ENCODE measurements around the gene NDST1. TPM values are rescaled to one million over a fixed set of nuclear protein-coding genes. Genes with fewer than 3 reads are reported as not detected.
A peak's percentile ranks its signal among the peaks of the same experiment; 100 is the strongest.

NDST1 gene
- polyA plus RNA-seq, 1 donor, result 45.4 TPM

- DNase-seq, result no peak
- Histone ChIP-seq H3K9me3 (ENCODE audit: control insufficient read depth, low read depth, low read length) (no peaks in the 10 kb centered on the region), H3K27ac (ENCODE audit: low read length) (peak overlapping the region; percentile 90), H3K4me1 (ENCODE audit: control insufficient read depth, insufficient read depth, low read length) (peaks cover 42% of the 10 kb centered on the region), H3K4me3 (ENCODE audit: low read length) (no peak overlapping the region), H3K27me3 (ENCODE audit: control insufficient read depth, insufficient read depth, low read length) (no peaks in the 10 kb centered on the region), H3K36me3 (ENCODE audit: control insufficient read depth, insufficient read depth, low read length) (peaks cover 23% of the 10 kb centered on the region)
- no CpG with 5 or more reads among the region's 9 CpGs for WGBS (ENCODE audit: insufficient coverage, low lambda C conversion rate)
Observed at GRCh38 chr5:150489360-150490295, 18.3 kb upstream of the NDST1 start.

GRCh38 chr5:150490296-150490669 is 17.6 kb upstream of the NDST1 start:
- WGBS (ENCODE audit: insufficient coverage, low lambda C conversion rate), result no CpG with 5 or more reads among the region's 2 CpGs
- no peak overlapping the region for H3K4me3 ChIP-seq (ENCODE audit: low read length)

GRCh38 chr5:150490754-150491153 is 17.2 kb upstream of the NDST1 start:
- H3K36me3 ChIP-seq (ENCODE audit: control insufficient read depth, insufficient read depth, low read length), result peaks cover 25% of the 10 kb centered on the region
- no peak for DNase-seq
- no peaks in the 10 kb centered on the region for H3K9me3 ChIP-seq (ENCODE audit: control insufficient read depth, low read depth, low read length)
- no peak overlapping the region for H3K27ac ChIP-seq (ENCODE audit: low read length)
- H3K4me3 ChIP-seq (ENCODE audit: low read length), result no peak overlapping the region
- peaks cover 42% of the 10 kb centered on the region for H3K4me1 ChIP-seq (ENCODE audit: control insufficient read depth, insufficient read depth, low read length)
- WGBS (ENCODE audit: insufficient coverage, low lambda C conversion rate), result no CpG with 5 or more reads among the region's 1 CpG
- H3K27me3 ChIP-seq (ENCODE audit: control insufficient read depth, insufficient read depth, low read length), result no peaks in the 10 kb centered on the region

More at GRCh38 chr5:150490296-150490669, 17.6 kb upstream of the NDST1 start:
- no peaks in the 10 kb centered on the region for H3K27me3 ChIP-seq (ENCODE audit: control insufficient read depth, insufficient read depth, low read length)
- peaks cover 42% of the 10 kb centered on the region for H3K4me1 ChIP-seq (ENCODE audit: control insufficient read depth, insufficient read depth, low read length)
- DNase-seq, result no peak
- no peaks in the 10 kb centered on the region for H3K9me3 ChIP-seq (ENCODE audit: control insufficient read depth, low read depth, low read length)
- peaks cover 23% of the 10 kb centered on the region for H3K36me3 ChIP-seq (ENCODE audit: control insufficient read depth, insufficient read depth, low read length)
- H3K27ac ChIP-seq (ENCODE audit: low read length), result no peak overlapping the region

- Histone ChIP-seq H3K36me3 (ENCODE audit: control insufficient read depth, insufficient read depth, low read length) (peaks cover 30% of the 10 kb centered on the region), H3K9me3 (ENCODE audit: control insufficient read depth, low read depth, low read length) (no peaks in the 10 kb centered on the region), H3K4me3 (ENCODE audit: low read length) (no peak overlapping the region), H3K27me3 (ENCODE audit: control insufficient read depth, insufficient read depth, low read length) (no peaks in the 10 kb centered on the region), H3K27ac (ENCODE audit: low read length) (no peak overlapping the region), H3K4me1 (ENCODE audit: control insufficient read depth, insufficient read depth, low read length) (peaks cover 41% of the 10 kb centered on the region)
- no peak for DNase-seq
- no CpG with 5 or more reads among the region's 4 CpGs for WGBS (ENCODE audit: insufficient coverage, low lambda C conversion rate)
Observed at GRCh38 chr5:150491876-150492275, 16.1 kb upstream of the NDST1 start.

GRCh38 chr5:150492621-150493020 is 15.3 kb upstream of the NDST1 start:
- H3K4me3 ChIP-seq (ENCODE audit: low read length), result no peak overlapping the region
- H3K27me3 ChIP-seq (ENCODE audit: control insufficient read depth, insufficient read depth, low read length), result no peaks in the 10 kb centered on the region
- no peaks in the 10 kb centered on the region for H3K9me3 ChIP-seq (ENCODE audit: control insufficient read depth, low read depth, low read length)
- peaks cover 38% of the 10 kb centered on the region for H3K4me1 ChIP-seq (ENCODE audit: control insufficient read depth, insufficient read depth, low read length)
- peaks cover 30% of the 10 kb centered on the region for H3K36me3 ChIP-seq (ENCODE audit: control insufficient read depth, insufficient read depth, low read length)
- no peak for DNase-seq
- WGBS (ENCODE audit: insufficient coverage, low lambda C conversion rate), result no CpG with 5 or more reads among the region's 6 CpGs
- no peak overlapping the region for H3K27ac ChIP-seq (ENCODE audit: low read length)

DNA sequence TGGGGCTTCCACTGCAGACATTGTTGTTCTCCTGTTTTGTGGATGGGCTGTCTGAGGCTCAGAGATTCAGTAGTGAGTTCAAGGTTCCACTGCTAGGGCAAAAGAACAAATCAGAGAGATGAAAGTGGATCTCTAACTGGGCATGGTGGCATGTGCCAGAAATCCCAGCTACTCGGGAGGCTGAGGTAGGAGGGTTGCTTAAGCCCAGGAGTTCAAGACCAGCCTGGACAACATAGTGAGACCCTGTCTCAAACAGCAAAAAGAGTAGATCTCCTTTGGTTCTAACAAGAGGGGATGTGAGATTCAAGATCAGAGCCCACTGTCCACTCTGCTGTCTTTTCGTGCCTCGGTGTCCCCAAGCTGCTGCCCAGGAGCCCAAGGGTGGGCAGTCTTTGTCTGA is 11.8 kb upstream of the NDST1 start:
- DNase-seq, result no peak
- no CpG with 5 or more reads among the region's 3 CpGs for WGBS (ENCODE audit: insufficient coverage, low lambda C conversion rate)
- Histone ChIP-seq H3K4me3 (ENCODE audit: low read length) (no peak overlapping the region), H3K27ac (ENCODE audit: low read length) (no peak overlapping the region), H3K4me1 (ENCODE audit: control insufficient read depth, insufficient read depth, low read length) (peaks cover 32% of the 10 kb centered on the region), H3K36me3 (ENCODE audit: control insufficient read depth, insufficient read depth, low read length) (peaks cover 38% of the 10 kb centered on the region), H3K27me3 (ENCODE audit: control insufficient read depth, insufficient read depth, low read length) (no peaks in the 10 kb centered on the region), H3K9me3 (ENCODE audit: control insufficient read depth, low read depth, low read length) (no peaks in the 10 kb centered on the region)

DNA sequence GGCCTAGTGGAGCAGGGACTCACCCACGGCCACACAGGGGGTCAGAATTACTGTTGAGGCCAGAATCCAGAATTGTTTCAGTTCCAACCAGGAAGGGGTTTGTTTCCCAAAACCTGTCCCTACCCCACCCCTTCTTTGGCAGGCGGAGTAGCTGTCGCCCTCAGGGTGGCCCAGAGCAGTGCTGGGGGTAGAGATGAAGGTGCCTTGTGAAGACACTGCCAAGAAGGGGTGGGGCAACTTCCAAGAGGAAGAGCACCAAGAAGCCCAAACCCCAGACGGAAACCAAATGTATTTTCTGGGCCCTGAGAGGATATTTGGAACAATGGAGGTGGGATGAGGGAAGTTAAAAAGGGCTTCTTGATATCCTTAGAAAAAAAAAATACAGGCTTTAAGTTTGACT is 11.4 kb upstream of the NDST1 start:
- no peak for DNase-seq
- Histone ChIP-seq H3K27ac (ENCODE audit: low read length) (no peak overlapping the region), H3K4me3 (ENCODE audit: low read length) (no peak overlapping the region), H3K9me3 (ENCODE audit: control insufficient read depth, low read depth, low read length) (no peaks in the 10 kb centered on the region), H3K36me3 (ENCODE audit: control insufficient read depth, insufficient read depth, low read length) (peaks cover 41% of the 10 kb centered on the region), H3K4me1 (ENCODE audit: control insufficient read depth, insufficient read depth, low read length) (peaks cover 28% of the 10 kb centered on the region), H3K27me3 (ENCODE audit: control insufficient read depth, insufficient read depth, low read length) (no peaks in the 10 kb centered on the region)
- WGBS (ENCODE audit: insufficient coverage, low lambda C conversion rate), result no CpG with 5 or more reads among the region's 4 CpGs

DNA sequence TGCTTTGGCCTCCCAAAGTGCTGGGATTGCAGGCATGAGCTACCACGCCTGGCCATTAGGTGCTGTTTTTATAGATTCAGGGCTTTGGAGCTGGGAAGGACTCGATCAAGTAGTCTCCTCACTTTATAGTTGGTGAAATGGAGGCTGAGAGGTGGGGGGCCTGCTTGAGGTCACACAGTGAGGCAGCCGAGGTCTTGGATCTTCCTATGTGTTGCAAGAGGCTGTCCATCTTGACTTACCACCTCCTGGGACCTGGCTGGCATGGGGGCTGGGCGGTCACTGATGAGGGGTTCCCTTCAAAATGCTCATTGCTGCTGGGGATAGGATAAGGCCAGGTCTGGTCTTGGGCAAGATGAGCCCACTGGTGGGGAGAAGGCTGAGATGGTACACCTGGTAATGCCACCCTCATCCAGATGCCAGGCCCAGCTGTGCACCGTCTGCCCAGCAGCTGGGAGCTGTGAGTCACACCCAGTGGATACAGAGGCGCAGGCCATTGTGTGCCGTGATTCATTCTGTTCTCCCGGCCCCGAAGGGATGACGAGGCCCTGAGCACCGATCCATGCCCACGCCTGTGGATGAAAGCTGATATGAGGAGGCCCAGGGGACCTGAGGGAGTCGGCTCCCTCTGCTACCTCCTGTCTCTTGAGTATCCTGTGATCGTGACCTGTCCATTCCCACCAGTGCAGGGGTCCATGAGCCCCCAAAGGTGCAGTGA is 10.5 kb upstream of the NDST1 start:
- peak; percentile 48 to 69 for DNase-seq
- H3K4me1 ChIP-seq (ENCODE audit: control insufficient read depth, insufficient read depth, low read length), result peaks cover 25% of the 10 kb centered on the region

GRCh38 chr5:150497989-150498317 is 10.0 kb upstream of the NDST1 start:
- Histone ChIP-seq H3K27ac (ENCODE audit: low read length) (peak overlapping the region; percentile 2), H3K36me3 (ENCODE audit: control insufficient read depth, insufficient read depth, low read length) (peaks cover 29% of the 10 kb centered on the region), H3K4me3 (ENCODE audit: low read length) (no peak overlapping the region), H3K4me1 (ENCODE audit: control insufficient read depth, insufficient read depth, low read length) (peaks cover 25% of the 10 kb centered on the region), H3K27me3 (ENCODE audit: control insufficient read depth, insufficient read depth, low read length) (no peaks in the 10 kb centered on the region), H3K9me3 (ENCODE audit: control insufficient read depth, low read depth, low read length) (no peaks in the 10 kb centered on the region)
- no peak for DNase-seq
- WGBS (ENCODE audit: insufficient coverage, low lambda C conversion rate), result no CpG with 5 or more reads among the region's 5 CpGs

More for the DNA sequence above, 10.5 kb upstream of the NDST1 start:
- Histone ChIP-seq H3K36me3 (ENCODE audit: control insufficient read depth, insufficient read depth, low read length) (peaks cover 32% of the 10 kb centered on the region), H3K27me3 (ENCODE audit: control insufficient read depth, insufficient read depth, low read length) (no peaks in the 10 kb centered on the region), H3K4me3 (ENCODE audit: low read length) (no peak overlapping the region), H3K27ac (ENCODE audit: low read length) (peak overlapping the region; percentile 35), H3K9me3 (ENCODE audit: control insufficient read depth, low read depth, low read length) (no peaks in the 10 kb centered on the region)
- no CpG with 5 or more reads among the region's 14 CpGs for WGBS (ENCODE audit: insufficient coverage, low lambda C conversion rate)

DNA sequence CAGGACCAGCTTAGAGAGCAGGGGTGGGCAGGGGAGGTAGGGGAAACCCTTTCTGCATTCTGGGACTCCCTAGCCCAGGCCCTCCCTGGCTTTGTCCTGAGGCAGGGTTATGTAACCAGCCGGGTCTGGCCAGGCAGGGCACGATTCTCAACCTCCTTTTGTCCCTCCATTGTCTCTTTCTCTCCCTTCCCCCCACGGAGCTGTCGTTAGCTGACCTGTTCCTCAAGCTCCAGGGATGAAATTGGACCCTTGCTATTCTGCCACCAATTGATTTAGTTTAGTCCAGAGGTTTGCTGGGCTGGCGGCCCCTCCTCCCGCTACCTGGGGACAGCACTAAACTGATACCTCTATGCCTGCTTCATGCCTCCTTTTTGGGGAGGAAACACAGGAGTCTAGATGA is 9.4 kb upstream of the NDST1 start:
- peaks cover 25% of the 10 kb centered on the region for H3K4me1 ChIP-seq (ENCODE audit: control insufficient read depth, insufficient read depth, low read length)
- H3K36me3 ChIP-seq (ENCODE audit: control insufficient read depth, insufficient read depth, low read length), result peaks cover 29% of the 10 kb centered on the region
- H3K9me3 ChIP-seq (ENCODE audit: control insufficient read depth, low read depth, low read length), result no peaks in the 10 kb centered on the region
- no peak overlapping the region for H3K4me3 ChIP-seq (ENCODE audit: low read length)
- no peak for DNase-seq
- no CpG with 5 or more reads among the region's 6 CpGs for WGBS (ENCODE audit: insufficient coverage, low lambda C conversion rate)
- no peaks in the 10 kb centered on the region for H3K27me3 ChIP-seq (ENCODE audit: control insufficient read depth, insufficient read depth, low read length)
- H3K27ac ChIP-seq (ENCODE audit: low read length), result no peak overlapping the region

Data from large intestine (tissue), 3 donors.